Immature natural killer cell (primary cell): ENCODE data around the gene TM4SF5. TPM values are rescaled to one million over a fixed set of nuclear protein-coding genes. Genes with fewer than 3 reads are reported as not detected.

Experiments
- DNase-seq, 3 donors: peaks; one replicate each; pipeline ENCODE4 v3.0.0; 2022; ENCODE audit warnings: mixed read lengths in 1 of 3
- H3K27ac Mint-ChIP-seq, 6 donors: one replicate each; pipeline ENCODE4 v1.8.0; 2020; ENCODE audit warnings: mixed read lengths in 6 of 6, mild to moderate bottlenecking in 5 of 6, inconsistent platforms in 4 of 6, moderate library complexity in 3 of 6
- H3K27me3 Mint-ChIP-seq, 3 donors: one replicate each; pipeline ENCODE4 v1.8.0; 2020 to 2021; ENCODE audit warnings: low read depth in 3 of 3, mild to moderate bottlenecking in 3 of 3, mixed read lengths in 3 of 3, moderate library complexity in 3 of 3, inconsistent platforms in 1 of 3
- H3K36me3 Mint-ChIP-seq, 3 donors: one replicate each; pipeline ENCODE4 v1.8.0; 2020; ENCODE audit warnings: mixed read lengths in 3 of 3, inconsistent platforms in 2 of 3, mild to moderate bottlenecking in 2 of 3
- H3K4me1 Mint-ChIP-seq, 2 donors: one replicate each; pipeline ENCODE4 v1.8.0; 2020; ENCODE audit warnings: inconsistent platforms in 2 of 2, mild to moderate bottlenecking in 2 of 2, mixed read lengths in 2 of 2, moderate library complexity in 1 of 2
- H3K4me3 Mint-ChIP-seq, 5 donors: one replicate each; pipeline ENCODE4 v1.8.0; 2020; ENCODE audit warnings: mild to moderate bottlenecking in 5 of 5, mixed read lengths in 5 of 5, inconsistent platforms in 3 of 5, moderate library complexity in 3 of 5
- H3K9me3 Mint-ChIP-seq, 6 donors: one replicate each; pipeline ENCODE4 v1.8.0; 2020; ENCODE audit warnings: mild to moderate bottlenecking in 6 of 6, mixed read lengths in 6 of 6, inconsistent platforms in 4 of 6, moderate library complexity in 3 of 6
- polyA plus RNA-seq, 3 donors: library from polyadenylated mRNA; unstranded; fragments of 300-500 nt; fragmentation: Illumina TruSeq; gene quantifications; one replicate each; pipeline ENCODE4 v1.2.3, GENCODE V29; 2021

The TM4SF5 gene
- polyA plus RNA-seq, 3 donors from 2014 or later, result not detected

- Mint-ChIP-seq H3K27me3 (peaks cover 20 to 26% (median 22%) of the 10 kb centered on the region in 3 donors), H3K36me3 (no peaks in the 10 kb centered on the region)
Measured at GRCh38 chr17:4788807-4789700, 17.4 kb downstream of the TM4SF5 start, which contains the start of gene GLTPD2. Gene GLTPD2 (plus strand): TSS chr17:4788964. CDS start chr17:4789012, 48 bp downstream.

DNA sequence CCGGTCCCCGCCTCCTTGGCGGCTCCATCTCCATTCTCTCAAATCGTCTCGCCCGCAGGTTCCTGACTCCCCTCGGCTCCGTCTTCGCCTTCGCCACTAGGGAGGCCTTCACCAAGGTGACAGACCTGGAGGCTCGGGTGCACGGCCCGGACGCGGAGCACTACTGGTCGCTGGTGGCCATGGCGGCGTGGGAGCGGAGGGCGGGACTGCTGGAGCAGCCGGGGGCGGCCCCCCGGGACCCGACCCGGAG is 17.9 kb downstream of the TM4SF5 start:
- DNase-seq, result no peak
- Mint-ChIP-seq H3K4me1 (peaks cover 10 to 13% of the 10 kb centered on the region in 2 donors), H3K9me3 (no peaks in the 10 kb centered on the region), H3K4me3 (peak overlapping the region; percentile 65 to 77 (median 69)), H3K27ac (peak overlapping the region in 4 of 6 donors; percentile 16 to 71 (median 58)), H3K27me3 (peaks cover 22 to 23% (median 22%) of the 10 kb centered on the region in 3 donors), H3K36me3 (no peaks in the 10 kb centered on the region)

More at GRCh38 chr17:4788807-4789700, 17.4 kb downstream of the TM4SF5 start, which contains the start of gene GLTPD2:
- DNase-seq, result no peak
- Mint-ChIP-seq H3K27ac (peak within 1 kb of the TSS in 5 of 6 donors; percentile 53 to 73 (median 62)), H3K9me3 (no peaks in the 10 kb centered on the region), H3K4me3 (peak within 1 kb of the TSS; percentile 65 to 77 (median 69)), H3K4me1 (peaks cover 10 to 13% of the 10 kb centered on the region in 2 donors)

GRCh38 chr17:4789951-4790704 is 18.4 kb downstream of the TM4SF5 start:
- no peaks in the 10 kb centered on the region for H3K9me3 Mint-ChIP-seq
- peak overlapping the region; percentile 86 to 95 (median 93) for H3K4me3 Mint-ChIP-seq
- DNase-seq, result peak; percentile 81 to 85 (median 83)
- peak overlapping the region; percentile 83 to 97 (median 94) for H3K27ac Mint-ChIP-seq
- peaks cover 10 to 14% of the 10 kb centered on the region in 2 donors for H3K4me1 Mint-ChIP-seq
- no peaks in the 10 kb centered on the region for H3K36me3 Mint-ChIP-seq
- H3K27me3 Mint-ChIP-seq, result peaks cover 19 to 22% (median 22%) of the 10 kb centered on the region in 3 donors

GRCh38 chr17:4790705-4791088 is 19.0 kb downstream of the TM4SF5 start:
- peaks cover 13 to 20% of the 10 kb centered on the region in 2 donors for H3K4me1 Mint-ChIP-seq
- H3K36me3 Mint-ChIP-seq, result no peaks in the 10 kb centered on the region
- DNase-seq, result no peak
- H3K27ac Mint-ChIP-seq, result peak overlapping the region; percentile 83 to 97 (median 94)
- peaks cover 14 to 22% (median 20%) of the 10 kb centered on the region in 3 donors for H3K27me3 Mint-ChIP-seq
- peak overlapping the region; percentile 86 to 95 (median 93) for H3K4me3 Mint-ChIP-seq
- no peaks in the 10 kb centered on the region for H3K9me3 Mint-ChIP-seq

DNA sequence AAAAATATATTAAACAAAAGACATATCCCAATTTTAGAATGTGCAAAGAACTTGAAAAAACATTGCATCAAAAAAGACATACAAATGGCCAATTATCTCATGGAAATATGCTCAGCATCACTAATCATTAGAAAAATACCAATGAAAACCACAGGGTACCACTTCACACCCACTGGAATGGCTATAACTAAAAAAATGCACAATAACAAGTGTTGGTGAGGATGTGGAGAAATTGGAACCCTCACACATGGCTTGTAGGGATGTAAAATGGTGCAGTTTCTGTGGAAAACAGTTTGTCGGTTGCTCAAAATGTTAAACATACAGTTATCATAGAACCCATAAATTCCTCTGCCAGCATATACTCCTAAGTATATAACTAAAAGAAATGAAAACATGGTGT is 23.5 kb downstream of the TM4SF5 start:
- H3K36me3 Mint-ChIP-seq, result peaks cover 3 to 13% (median 6%) of the 10 kb centered on the region in 3 donors
- H3K4me1 Mint-ChIP-seq, result peaks cover 23 to 32% of the 10 kb centered on the region in 2 donors
- H3K27me3 Mint-ChIP-seq, result peaks cover 6 to 18% (median 11%) of the 10 kb centered on the region in 3 donors
- H3K9me3 Mint-ChIP-seq, result no peaks in the 10 kb centered on the region
- peak overlapping the region in 4 of 6 donors; percentile 40 to 98 (median 86) for H3K27ac Mint-ChIP-seq
- H3K4me3 Mint-ChIP-seq, result peak overlapping the region; percentile 38 to 100 (median 99)
- DNase-seq, result no peak

DNA sequence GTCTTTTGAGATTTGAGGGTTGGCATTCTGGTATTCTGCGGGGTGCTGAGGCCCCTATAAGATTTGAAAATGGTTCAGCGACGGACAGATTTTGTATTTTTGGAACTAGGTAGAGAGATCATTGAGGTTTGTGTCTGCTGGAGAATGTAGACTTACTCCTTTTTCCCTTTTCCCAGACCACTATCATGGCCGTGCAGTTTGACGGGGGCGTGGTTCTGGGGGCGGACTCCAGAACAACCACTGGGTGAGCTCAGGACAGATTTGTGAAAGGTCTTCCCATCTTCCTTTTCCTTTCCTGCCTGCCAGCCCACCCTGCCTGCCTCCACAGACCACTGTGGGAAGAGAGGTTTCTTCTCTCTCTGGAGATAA is 24.9 kb downstream of the TM4SF5 start:
- H3K9me3 Mint-ChIP-seq, result no peaks in the 10 kb centered on the region
- DNase-seq, result no peak
- peaks cover 0 to 12% (median 9%) of the 10 kb centered on the region in 3 donors for H3K27me3 Mint-ChIP-seq
- H3K36me3 Mint-ChIP-seq, result peaks cover 3 to 18% (median 6%) of the 10 kb centered on the region in 3 donors
- H3K4me1 Mint-ChIP-seq, result peaks cover 15 to 19% of the 10 kb centered on the region in 2 donors
- peak overlapping the region; percentile 98 to 100 (median 99) for H3K4me3 Mint-ChIP-seq
- peak overlapping the region; percentile 91 to 99 (median 98) for H3K27ac Mint-ChIP-seq

DNA sequence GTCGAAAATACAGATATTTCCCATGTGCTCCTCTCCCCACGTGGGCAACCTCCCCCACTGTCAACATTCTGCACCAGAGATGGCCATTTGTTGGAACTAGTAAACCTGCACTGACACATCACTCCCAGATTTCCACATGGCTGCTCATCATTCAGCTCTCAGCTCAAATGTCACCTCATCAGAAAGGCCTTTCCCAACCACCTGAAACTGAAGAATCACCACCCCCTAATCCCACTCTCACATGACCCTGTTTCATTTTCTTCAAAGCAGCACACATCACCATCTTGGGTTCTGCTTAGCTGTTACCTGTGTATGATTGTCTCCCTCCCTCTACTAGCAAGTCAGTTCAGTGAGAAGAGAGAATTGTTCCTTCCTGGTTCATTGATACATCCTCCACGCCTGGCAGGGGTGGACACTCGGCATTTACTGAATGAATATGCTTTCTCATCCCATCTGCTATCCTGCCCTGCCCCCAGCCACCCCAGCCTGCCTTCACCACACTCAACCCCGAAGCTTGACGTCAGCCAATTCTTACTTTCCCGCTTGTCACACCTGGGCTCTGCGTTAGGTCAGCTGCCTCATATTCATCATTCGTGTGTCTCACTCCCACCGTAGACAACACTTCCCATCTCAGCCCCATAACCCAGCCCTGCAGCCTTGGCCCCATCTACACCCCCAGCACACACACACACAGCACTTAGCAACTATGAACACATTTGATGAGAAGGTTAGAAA is 28.9 kb downstream of the TM4SF5 start:
- no peak overlapping the region for H3K27ac Mint-ChIP-seq
- no peaks in the 10 kb centered on the region for H3K9me3 Mint-ChIP-seq
- peaks cover 0 to 10% (median 8%) of the 10 kb centered on the region in 3 donors for H3K27me3 Mint-ChIP-seq
- H3K4me3 Mint-ChIP-seq, result no peak overlapping the region
- peaks cover 12 to 13% of the 10 kb centered on the region in 2 donors for H3K4me1 Mint-ChIP-seq
- DNase-seq, result no peak
- peaks cover 3 to 18% (median 6%) of the 10 kb centered on the region in 3 donors for H3K36me3 Mint-ChIP-seq

DNA sequence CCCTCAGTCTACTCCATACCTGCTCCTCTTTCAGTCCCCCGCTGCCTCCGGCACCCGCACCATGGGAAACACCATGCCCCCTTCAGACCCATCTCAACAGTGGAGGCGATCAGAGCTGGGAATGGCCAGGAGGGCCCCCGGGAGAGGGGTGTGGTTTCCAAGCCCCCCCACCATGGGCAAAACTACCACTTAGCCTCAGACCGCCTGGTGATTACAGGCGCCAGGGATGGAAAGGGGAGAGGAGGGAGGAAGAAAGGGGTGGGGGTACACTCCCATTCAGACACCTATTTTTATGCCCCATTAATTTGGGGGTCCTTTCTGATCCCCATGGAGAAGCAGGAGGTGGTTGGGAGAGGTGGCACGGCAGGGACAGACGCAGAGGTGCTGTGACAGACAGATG is 30.5 kb downstream of the TM4SF5 start, which contains the start of gene C17orf114:
Gene C17orf114, minus strand, starts transcription at position 101 of the 400 bp plus-strand sequence.
- no peak for DNase-seq
- Mint-ChIP-seq H3K4me1 (peaks cover 5 to 8% of the 10 kb centered on the region in 2 donors), H3K9me3 (no peaks in the 10 kb centered on the region), H3K36me3 (peaks cover 0 to 15% (median 6%) of the 10 kb centered on the region in 3 donors), H3K27me3 (peaks cover 0 to 4% (median 3%) of the 10 kb centered on the region in 3 donors), H3K27ac (no peak within 1 kb of the TSS), H3K4me3 (no peak within 1 kb of the TSS)

- peak overlapping the region in 4 of 6 donors; percentile 40 to 65 (median 55) for H3K27ac Mint-ChIP-seq
- peaks cover 0 to 5% (median 2%) of the 10 kb centered on the region in 3 donors for H3K27me3 Mint-ChIP-seq
- H3K4me1 Mint-ChIP-seq, result peaks cover 5 to 8% of the 10 kb centered on the region in 2 donors
- peaks cover 4 to 5% (median 4%) of the 10 kb centered on the region in 3 donors for H3K36me3 Mint-ChIP-seq
- H3K4me3 Mint-ChIP-seq, result peak overlapping the region; percentile 73 to 86 (median 78)
- no peaks in the 10 kb centered on the region for H3K9me3 Mint-ChIP-seq
- no peak for DNase-seq
Measured at GRCh38 chr17:4806456-4806776, 34.7 kb downstream of the TM4SF5 start.

GRCh38 chr17:4806777-4807604 is 35.3 kb downstream of the TM4SF5 start, which contains the start of gene PLD2:
Gene PLD2 (plus strand): TSS chr17:4807152. CDS start chr17:4807773, 621 bp downstream.
- Mint-ChIP-seq H3K36me3 (peaks cover 4 to 5% (median 4%) of the 10 kb centered on the region in 3 donors), H3K9me3 (no peaks in the 10 kb centered on the region), H3K27ac (peak within 1 kb of the TSS in 4 of 6 donors; percentile 40 to 67 (median 56)), H3K4me3 (peak within 1 kb of the TSS; percentile 73 to 86 (median 80)), H3K27me3 (peaks cover 0 to 5% (median 2%) of the 10 kb centered on the region in 3 donors), H3K4me1 (peaks cover 5 to 8% of the 10 kb centered on the region in 2 donors)
- DNase-seq, result peak; percentile 82 to 86 (median 85)

DNA sequence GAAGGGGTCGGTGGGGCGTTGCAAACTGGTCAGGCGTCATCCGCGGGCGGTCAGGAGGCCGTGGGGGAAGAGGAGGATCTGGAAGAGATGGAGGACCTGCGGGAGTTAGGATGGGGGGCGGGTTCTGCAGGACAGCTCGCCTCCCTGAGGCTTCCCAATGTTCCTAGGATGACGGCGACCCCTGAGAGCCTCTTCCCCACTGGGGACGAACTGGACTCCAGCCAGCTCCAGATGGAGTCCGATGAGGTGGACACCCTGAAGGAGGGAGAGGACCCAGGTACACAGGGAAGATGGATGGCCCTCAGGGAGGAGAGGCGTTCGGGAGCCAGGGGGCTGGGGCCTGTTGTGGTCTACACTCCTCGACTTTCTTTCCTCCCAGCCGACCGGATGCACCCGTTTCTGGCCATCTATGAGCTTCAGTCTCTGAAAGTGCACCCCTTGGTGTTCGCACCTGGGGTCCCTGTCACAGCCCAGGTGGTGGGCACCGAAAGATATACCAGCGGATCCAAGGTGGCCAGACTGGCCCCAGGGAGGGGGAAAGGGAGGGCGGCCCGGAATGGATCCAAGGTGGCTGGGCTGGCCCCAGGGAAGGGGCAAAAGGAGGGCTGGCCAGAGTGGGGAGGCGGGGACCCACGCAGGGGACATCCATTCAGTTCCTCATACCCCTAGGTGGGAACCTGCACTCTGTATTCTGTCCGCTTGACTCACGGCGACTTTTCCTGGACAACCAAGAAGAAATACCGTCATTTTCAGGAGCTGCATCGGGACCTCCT is 36.1 kb downstream of the TM4SF5 start:
- Mint-ChIP-seq H3K27ac (peak overlapping the region in 2 of 6 donors; percentile 55 to 67), H3K9me3 (no peaks in the 10 kb centered on the region), H3K36me3 (peaks cover 4 to 7% (median 5%) of the 10 kb centered on the region in 3 donors)

DNA sequence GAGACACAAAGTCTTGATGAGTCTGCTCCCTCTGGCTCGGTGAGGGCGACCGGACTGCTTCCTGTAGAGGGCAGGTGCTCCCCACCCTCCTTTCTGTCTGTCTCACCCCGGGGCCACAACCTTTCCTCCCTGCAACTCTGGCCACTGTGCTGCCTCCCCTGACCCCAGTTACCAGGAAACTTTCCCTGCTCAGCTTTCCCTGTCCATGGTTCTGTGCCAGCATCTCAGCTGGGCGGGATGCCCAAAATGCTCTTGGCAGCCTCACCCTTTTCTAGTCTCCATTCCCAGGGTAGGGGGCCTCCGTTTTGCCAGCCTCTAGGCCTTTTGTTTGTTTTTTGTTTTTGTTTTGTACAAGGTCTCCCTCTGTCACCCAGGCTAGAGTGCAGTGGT is 36.7 kb downstream of the TM4SF5 start:
- Mint-ChIP-seq H3K27ac (peak overlapping the region in 2 of 6 donors; percentile 40 to 55), H3K27me3 (peaks cover 0 to 5% (median 2%) of the 10 kb centered on the region in 3 donors), H3K36me3 (peaks cover 4 to 7% (median 5%) of the 10 kb centered on the region in 3 donors), H3K4me1 (peaks cover 5 to 8% of the 10 kb centered on the region in 2 donors), H3K4me3 (peak overlapping the region; percentile 58 to 79 (median 72)), H3K9me3 (no peaks in the 10 kb centered on the region)
- no peak for DNase-seq

More for the DNA sequence above, 36.1 kb downstream of the TM4SF5 start:
- DNase-seq, result no peak
- peak overlapping the region; percentile 71 to 85 (median 79) for H3K4me3 Mint-ChIP-seq
- peaks cover 5 to 8% of the 10 kb centered on the region in 2 donors for H3K4me1 Mint-ChIP-seq
- peaks cover 0 to 5% (median 2%) of the 10 kb centered on the region in 3 donors for H3K27me3 Mint-ChIP-seq
